Natural killer cell (primary cell): Measurements from ENCODE around the gene MYO1E. TPM values are rescaled to one million over a fixed set of nuclear protein-coding genes. Genes with fewer than 3 reads are reported as not detected.
A peak's percentile ranks its signal among the peaks of the same experiment; 100 is the strongest.

ENCODE experiments used
- ATAC-seq, 3 donors: fragments of 150-1000 bp in 2 of 3; fragments of 200-7000 bp in 1 of 3; cut with Tn5 transposase; 1 replicate in 1 of 3; 2 replicates in 2 of 3; pipeline ENCODE4 v1.10.0; 2021; ENCODE audit warnings: mild to moderate bottlenecking in 2 of 3, moderate library complexity in 2 of 3
- DNase-seq, 2 donors: peaks; one replicate each; pipeline versions ENCODE4 v3.0.0 to v3.0.0-alpha.2; 2013 to 2021; ENCODE audit warnings: mixed read lengths in 1 of 2
- H3K27ac ChIP-seq: one replicate; pipeline ENCODE4 v1.5.1; 2013; ENCODE audit warnings: mild to moderate bottlenecking, low read length
- H3K27me3 ChIP-seq: one replicate; pipeline ENCODE4 v1.6.1; 2013; ENCODE audit warnings: low read length; ENCODE audit not compliant: control insufficient read depth, insufficient read depth
- H3K36me3 ChIP-seq: one replicate; pipeline ENCODE4 v1.6.1; 2013; ENCODE audit warnings: low read length; ENCODE audit not compliant: control insufficient read depth, insufficient read depth
- H3K4me1 ChIP-seq: one replicate; pipeline ENCODE4 v1.6.1; 2013; ENCODE audit warnings: low read length; ENCODE audit not compliant: control insufficient read depth, insufficient read depth
- H3K4me3 ChIP-seq: one replicate; pipeline ENCODE4 v1.5.1; 2013; ENCODE audit warnings: low read length
- H3K9me3 ChIP-seq: one replicate; pipeline ENCODE4 v1.6.1; 2013; ENCODE audit warnings: low read length; ENCODE audit not compliant: control insufficient read depth, insufficient read depth
- H3K27ac Mint-ChIP-seq, 2 donors: one replicate each; pipeline ENCODE4 v1.8.0; 2022; ENCODE audit warnings: mild to moderate bottlenecking in 2 of 2, mixed read lengths in 2 of 2, moderate library complexity in 1 of 2
- H3K27me3 Mint-ChIP-seq, 2 donors: one replicate each; pipeline ENCODE4 v1.8.0; 2022; ENCODE audit warnings: low read depth in 2 of 2, mixed read lengths in 2 of 2
- H3K36me3 Mint-ChIP-seq: one replicate; pipeline ENCODE4 v1.8.0; 2022; ENCODE audit warnings: mixed read lengths
- H3K4me1 Mint-ChIP-seq, 2 donors: one replicate each; pipeline ENCODE4 v1.8.0; 2022; ENCODE audit warnings: mixed read lengths in 2 of 2
- H3K4me3 Mint-ChIP-seq: one replicate; pipeline ENCODE4 v1.8.0; 2022; ENCODE audit warnings: mild to moderate bottlenecking, moderate library complexity, mixed read lengths
- H3K9me3 Mint-ChIP-seq, 2 donors: one replicate each; pipeline ENCODE4 v1.8.0; 2022; ENCODE audit warnings: mixed read lengths in 2 of 2
- CTCF ChIP-seq: fragments of 200-600 bp; IDR thresholded peaks from one replicate; pipeline ENCODE4 v1.8.0; 2022; ENCODE audit warnings: antibody characterized with exemption
- WGBS: methylation state at CpG from one replicate; pipeline ENCODE4 v1.1.7; 2013; ENCODE audit warnings: missing lambda C conversion rate; ENCODE audit not compliant: insufficient coverage; 5-methylcytosine and 5-hydroxymethylcytosine counted together
- intact Hi-C: fragments of 100-400 bp; cut with micrococcal nuclease; formaldehyde crosslinking; loops from one replicate; pipeline ENCODE4 v1.14.2; 2022
- total RNA-seq, 4 donors: library from RNA; stranded (reverse); fragments of 120-200 nt in 1 of 4; gene quantifications; one replicate each; pipeline versions ENCODE4 v1.2.3 to v1.2.4, GENCODE V29; 2013 to 2022

The MYO1E gene
- total RNA-seq, 3 donors from 2014 or later (not counting 1 experiment from before 2014, with no cell fraction given): 16.1 to 39.4 (median 22.7) TPM

GRCh38 chr15:59304807-59305206 is 67.9 kb downstream of the MYO1E start:
- Histone ChIP-seq H3K4me1 (peaks cover 34% of the 10 kb centered on the region), H3K27ac (no peak overlapping the region), H3K4me3 (no peak overlapping the region), H3K27me3 (no peaks in the 10 kb centered on the region), H3K9me3 (no peaks in the 10 kb centered on the region), H3K36me3 (no peaks in the 10 kb centered on the region)
- no peaks in the 10 kb centered on the region for H3K27me3 Mint-ChIP-seq
- no peaks in the 10 kb centered on the region for H3K9me3 Mint-ChIP-seq
- DNase-seq (no peak), ATAC-seq (no peak)
- H3K4me1 Mint-ChIP-seq: peaks cover 29 to 35% of the 10 kb centered on the region in 2 donors
- TF ChIP-seq CTCF: no peak
- WGBS: 89% methylated on average over 6 of the region's 6 CpGs
- intact Hi-C loops: no loop called here
- H3K36me3 Mint-ChIP-seq: no peaks in the 10 kb centered on the region
- no peak overlapping the region for H3K4me3 Mint-ChIP-seq
- H3K27ac Mint-ChIP-seq: peak overlapping the region in 1 of 2 donors; percentile 31

GRCh38 chr15:59304034-59304795 is 68.5 kb downstream of the MYO1E start:
- intact Hi-C loops: no loop called here

GRCh38 chr15:59303633-59304032 is 69.0 kb downstream of the MYO1E start:
- intact Hi-C loops: no loop called here
- TF ChIP-seq CTCF: no peak
- no peak for ATAC-seq
- Histone ChIP-seq H3K4me1 (peaks cover 35% of the 10 kb centered on the region), H3K27me3 (no peaks in the 10 kb centered on the region), H3K27ac (no peak overlapping the region), H3K36me3 (no peaks in the 10 kb centered on the region), H3K4me3 (no peak overlapping the region), H3K9me3 (no peaks in the 10 kb centered on the region)
- Mint-ChIP-seq H3K4me1 (peaks cover 36 to 45% of the 10 kb centered on the region in 2 donors), H3K9me3 (no peaks in the 10 kb centered on the region), H3K27me3 (no peaks in the 10 kb centered on the region), H3K36me3 (no peaks in the 10 kb centered on the region), H3K4me3 (peak overlapping the region; percentile 25), H3K27ac (peak overlapping the region; percentile 27 to 31)
- 86% methylated on average over 7 of the region's 9 CpGs for WGBS
- DNase-seq: no peak

More at GRCh38 chr15:59304034-59304795, 68.5 kb downstream of the MYO1E start:
- no peak for DNase-seq
- H3K4me3 Mint-ChIP-seq: peak overlapping the region; percentile 25
- no peaks in the 10 kb centered on the region for H3K9me3 Mint-ChIP-seq
- Histone ChIP-seq H3K4me1 (peaks cover 35% of the 10 kb centered on the region), H3K27me3 (no peaks in the 10 kb centered on the region), H3K4me3 (no peak overlapping the region), H3K9me3 (no peaks in the 10 kb centered on the region), H3K27ac (no peak overlapping the region), H3K36me3 (no peaks in the 10 kb centered on the region)
- 70% methylated on average over 15 of the region's 15 CpGs for whole genome bisulfite sequencing
- H3K27me3 Mint-ChIP-seq: no peaks in the 10 kb centered on the region
- no peak for TF ChIP-seq CTCF
- H3K27ac Mint-ChIP-seq: peak overlapping the region; percentile 27 to 31
- H3K36me3 Mint-ChIP-seq: no peaks in the 10 kb centered on the region
- peaks cover 34 to 41% of the 10 kb centered on the region in 2 donors for H3K4me1 Mint-ChIP-seq
- no peak for ATAC-seq
